Adipose tissue (tissue), 3 donors: Measurements from ENCODE around the gene UPF3B. TPM values are rescaled to one million over a fixed set of nuclear protein-coding genes. Genes with fewer than 3 reads are reported as not detected.
"Not testable (repeated sequence)": the region's sequence is repeated elsewhere in the genome, so short reads cannot be mapped to it uniquely, and the experiment has no call there.

Experiments used
- H3K27ac ChIP-seq: one replicate; pipeline ENCODE4 v1.5.1; 2013; ENCODE audit warnings: low read depth, low read length
- WGBS, 3 donors: extraction: QIAGEN DNeasy Blood & Tissue Kit; methylation state at CpG; one replicate each; pipeline ENCODE4 v1.1.7; 2013; 5-methylcytosine and 5-hydroxymethylcytosine counted together
- polyA plus RNA-seq, 3 donors: library from polyadenylated mRNA; stranded (reverse); fragments of 200-250 nt; gene quantifications; one replicate each; pipeline ENCODE4 v1.2.3, GENCODE V29; 2013
- donor health status: healthy with polysubstance abuse.
- donor health status: Bipolar disorder and iron deficiency.
- donor health status: healthy.

The UPF3B gene
- polyA plus RNA-seq, 3 donors: 5.5 to 9.0 (median 6.0) TPM

DNA sequence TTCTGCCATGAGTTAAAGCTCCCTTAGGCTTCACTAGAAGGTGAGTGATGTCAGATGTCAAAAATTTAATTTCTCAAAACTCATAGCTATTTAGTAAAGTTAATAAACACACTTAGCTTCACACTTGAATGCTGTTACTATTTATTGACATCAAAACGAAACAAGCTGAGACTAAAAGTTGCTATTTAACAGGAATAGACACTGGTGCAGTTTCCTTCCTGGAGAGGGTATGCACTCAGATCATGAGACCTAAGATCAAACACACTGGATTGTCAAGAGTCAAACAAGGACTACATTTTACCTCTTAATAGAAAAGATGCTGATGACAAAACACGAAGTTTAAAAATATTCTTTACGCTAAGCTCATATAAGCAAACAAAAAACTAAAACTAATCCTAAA lies 18.9 kb downstream of the UPF3B start:
- H3K27ac ChIP-seq: no peak overlapping the region
- 73 to 92% (median 83%) methylated on average over 3 of the region's 3 CpGs for WGBS, 3 donors

- no peak overlapping the region for H3K27ac ChIP-seq
- 94 to 98% (median 94%) methylated on average over 5 of the region's 5 CpGs for WGBS, 3 donors
Measured at GRCh38 chrX:119828446-119828845, 24.3 kb downstream of the UPF3B start.

DNA sequence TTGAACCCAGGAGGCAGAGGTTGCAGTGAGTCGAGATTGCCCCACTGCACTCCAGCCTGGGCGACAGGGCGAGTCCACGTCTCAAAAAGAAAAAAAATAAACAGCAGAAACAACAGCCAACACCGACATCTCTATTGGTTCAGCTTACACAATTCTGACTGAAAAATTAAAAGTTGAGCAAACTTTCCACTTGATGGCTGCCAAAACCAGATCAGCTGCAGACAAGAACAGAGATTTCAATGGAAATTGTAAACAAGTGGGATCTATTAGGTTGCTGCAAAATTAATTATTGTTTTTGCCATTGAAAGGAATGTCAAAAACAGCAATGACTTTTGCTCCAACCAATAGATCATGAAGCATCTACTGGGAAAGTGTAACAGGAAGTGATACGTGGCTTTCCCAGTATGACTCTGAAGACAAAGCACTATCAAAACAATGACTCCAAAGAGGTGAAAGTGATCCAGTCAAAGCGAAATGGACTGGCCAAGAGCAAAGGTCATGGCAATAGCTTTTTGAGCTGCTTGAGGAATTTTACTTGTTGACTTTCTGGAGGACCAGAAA lies 26.3 kb downstream of the UPF3B start:
- WGBS, 3 donors: 49 to 71% (median 51%) methylated on average over 7 of the region's 7 CpGs
- no peak overlapping the region for H3K27ac ChIP-seq

DNA sequence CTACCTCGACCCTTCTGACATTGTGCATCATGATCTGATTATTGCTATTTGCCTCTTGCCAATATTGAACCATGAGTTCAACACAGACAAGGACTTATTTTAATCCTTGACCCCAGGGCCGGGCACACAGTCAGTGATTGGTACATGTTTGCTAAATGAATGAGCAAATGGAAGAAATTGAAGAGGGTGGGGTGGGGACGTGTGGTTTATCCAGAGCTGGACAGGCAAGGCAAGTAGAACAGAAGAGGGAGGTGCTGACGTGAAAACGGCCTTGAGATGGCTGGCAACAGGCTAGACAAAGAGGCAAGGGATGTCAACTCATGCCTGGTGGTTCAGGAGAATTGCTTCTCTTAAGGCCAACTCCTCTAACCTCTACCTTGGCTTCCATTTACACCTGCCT lies 28.5 kb downstream of the UPF3B start:
- not testable (repeated sequence) for H3K27ac ChIP-seq
- WGBS, 3 donors: 59 to 100% methylated on average over 1 to 2 of the region's 5 CpGs; no CpG with 5 or more reads in 1 of the 3 donors

GRCh38 chrX:119821703-119822102 lies 31.1 kb downstream of the UPF3B start:
- WGBS, 3 donors: 58 to 84% (median 60%) methylated on average over 3 of the region's 3 CpGs
- not testable (repeated sequence) for H3K27ac ChIP-seq

DNA sequence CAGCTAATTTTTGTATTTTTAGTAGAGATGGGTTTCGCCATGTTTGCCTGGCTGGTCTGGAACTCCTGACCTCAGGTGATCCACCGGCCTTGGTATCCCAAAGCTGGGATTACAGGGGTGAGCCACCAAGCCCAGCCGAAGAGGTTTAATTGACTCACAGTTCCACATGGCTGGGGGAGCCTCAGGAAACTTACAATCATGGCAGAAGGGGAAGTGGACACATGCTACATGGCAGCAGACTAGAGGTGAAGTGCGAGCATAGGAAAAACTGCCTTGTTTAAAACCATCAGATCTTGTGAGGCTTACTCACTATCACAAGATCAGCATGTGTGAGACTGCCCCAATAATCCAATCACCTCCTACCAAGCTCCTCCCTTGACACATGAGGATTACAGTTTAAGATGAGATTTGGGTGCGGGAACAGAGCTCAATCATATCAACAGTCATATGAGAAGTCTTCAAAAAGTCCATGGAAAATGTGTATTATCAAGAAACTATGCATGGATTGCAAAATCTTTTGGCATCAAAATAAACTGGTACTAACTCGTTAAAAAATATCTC lies 35.6 kb downstream of the UPF3B start:
- no peak overlapping the region for H3K27ac ChIP-seq
- WGBS, 3 donors: 85 to 91% (median 91%) methylated on average over 6 of the region's 6 CpGs

- WGBS, 3 donors: 71 to 80% (median 76%) methylated on average over 3 of the region's 3 CpGs
- no peak overlapping the region for H3K27ac ChIP-seq
Measured at GRCh38 chrX:119816300-119816699, 36.5 kb downstream of the UPF3B start.

DNA sequence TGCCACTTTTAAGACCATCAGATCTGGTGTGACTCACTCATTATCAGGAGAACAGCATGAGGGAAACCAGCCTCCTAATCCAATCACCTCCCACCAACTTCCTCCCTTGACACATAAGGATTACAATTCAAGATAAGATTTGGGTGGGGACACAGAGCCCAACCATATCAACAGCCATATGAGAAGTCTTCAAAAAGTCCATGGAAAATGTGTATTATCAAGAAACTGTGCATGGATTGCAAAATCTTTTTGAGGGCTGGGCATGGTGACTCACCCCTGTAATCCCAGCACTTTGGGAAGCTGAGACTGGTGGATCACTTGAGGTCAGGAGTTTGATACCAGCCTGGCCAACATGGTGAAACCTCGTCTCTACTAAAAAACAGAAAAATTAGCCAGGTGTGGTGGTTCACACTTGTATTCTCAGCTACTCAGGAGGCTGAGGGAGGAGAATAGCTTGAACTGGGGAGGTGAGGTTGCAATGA lies 43.5 kb downstream of the UPF3B start:
- WGBS, 3 donors: 62 to 90% (median 75%) methylated on average over 1 of the region's 1 CpG
- H3K27ac ChIP-seq: no peak overlapping the region

DNA sequence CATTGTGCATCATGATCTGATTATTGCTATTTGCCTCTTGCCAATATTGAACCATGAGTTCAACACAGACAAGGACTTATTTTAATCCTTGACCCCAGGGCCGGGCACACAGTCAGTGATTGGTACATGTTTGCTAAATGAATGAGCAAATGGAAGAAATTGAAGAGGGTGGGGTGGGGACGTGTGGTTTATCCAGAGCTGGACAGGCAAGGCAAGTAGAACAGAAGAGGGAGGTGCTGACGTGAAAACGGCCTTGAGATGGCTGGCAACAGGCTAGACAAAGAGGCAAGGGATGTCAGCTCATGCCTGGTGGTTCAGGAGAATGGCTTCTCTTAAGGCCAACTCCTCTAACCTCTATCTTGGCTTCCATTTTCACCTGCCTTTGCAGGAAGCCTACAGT lies 44.3 kb downstream of the UPF3B start:
- not testable (repeated sequence) for H3K27ac ChIP-seq
- 66 to 67% methylated on average over 1 to 2 of the region's 4 CpGs; no CpG with 5 or more reads in 1 of the 3 donors for WGBS, 3 donors

- WGBS, 3 donors: 93 to 99% (median 96%) methylated on average over 8 of the region's 8 CpGs
- H3K27ac ChIP-seq: no peak overlapping the region
Measured at GRCh38 chrX:119802546-119802945, 50.2 kb downstream of the UPF3B start.

GRCh38 chrX:119801253-119802221 lies 51.2 kb downstream of the UPF3B start:
- WGBS, 3 donors: 79 to 93% (median 87%) methylated on average over 2 of the region's 2 CpGs
- no peak overlapping the region for H3K27ac ChIP-seq

GRCh38 chrX:119791437-119792231 lies 61.1 kb downstream of the UPF3B start, which contains the start of gene RPL39:
Gene RPL39 (minus strand): TSS chrX:119791630. CDS start chrX:119791576, 54 bp downstream.
- H3K27ac ChIP-seq: peak within 1 kb of the TSS; percentile 55
- 0 to 33% (median 1%) methylated on average over 35 to 58 of the region's 58 CpGs for WGBS, 3 donors

- WGBS, 3 donors: 1 to 35% (median 1%) methylated on average over 24 to 31 of the region's 31 CpGs
- H3K27ac ChIP-seq: no peak overlapping the region
Measured at GRCh38 chrX:119790977-119791436, 61.8 kb downstream of the UPF3B start.

GRCh38 chrX:119784747-119785446 lies 67.9 kb downstream of the UPF3B start:
- WGBS, 3 donors: 67 to 80% (median 76%) methylated on average over 9 to 14 of the region's 14 CpGs
- no peak overlapping the region for H3K27ac ChIP-seq
